AG08396 (cell line): ENCODE results near the gene BAIAP3.
"Not testable (repeated sequence)": the region's sequence is repeated elsewhere in the genome, so short reads cannot be mapped to it uniquely, and the experiment has no call there.

ENCODE experiments used
- DNase-seq: peaks from one replicate; pipeline ENCODE4 v3.0.0; 2012; ENCODE audit warnings: low spot score, mixed read lengths

BAIAP3 gene

GRCh38 chr16:1316033-1316405, 17.4 kb upstream of the BAIAP3 start:
- DNase-seq, result no peak

GRCh38 chr16:1317479-1318267, 15.8 kb upstream of the BAIAP3 start:
- no peak for DNase-seq

- DNase-seq, result no peak
Measured at GRCh38 chr16:1318268-1318545, 15.2 kb upstream of the BAIAP3 start.

GRCh38 chr16:1319041-1319440, 14.4 kb upstream of the BAIAP3 start:
- DNase-seq, result no peak

- DNase-seq, result no peak
Measured at GRCh38 chr16:1320097-1320496, 13.3 kb upstream of the BAIAP3 start.

GRCh38 chr16:1320658-1321240, 12.7 kb upstream of the BAIAP3 start:
- DNase-seq, result no peak

GRCh38 chr16:1322407-1322806, 11.0 kb upstream of the BAIAP3 start:
- DNase-seq, result no peak

- peak; percentile 55 for DNase-seq
Measured at GRCh38 chr16:1323296-1324239, 9.9 kb upstream of the BAIAP3 start.

GRCh38 chr16:1324286-1324826, 9.1 kb upstream of the BAIAP3 start:
- no peak for DNase-seq

GRCh38 chr16:1325261-1325660, 8.2 kb upstream of the BAIAP3 start:
- DNase-seq, result no peak

- no peak for DNase-seq
Measured at GRCh38 chr16:1325673-1326371, 7.6 kb upstream of the BAIAP3 start.

- no peak for DNase-seq
Measured at GRCh38 chr16:1326391-1326790, 7.1 kb upstream of the BAIAP3 start.

GRCh38 chr16:1326946-1327618, 6.4 kb upstream of the BAIAP3 start:
- no peak for DNase-seq

- DNase-seq, result no peak
Measured at GRCh38 chr16:1327619-1327947, 5.9 kb upstream of the BAIAP3 start.

GRCh38 chr16:1328136-1328535, 5.3 kb upstream of the BAIAP3 start:
- not testable (repeated sequence) for DNase-seq

GRCh38 chr16:1328961-1329360, 4.5 kb upstream of the BAIAP3 start:
- DNase-seq, result not testable (repeated sequence)

- DNase-seq, result no peak
Measured at GRCh38 chr16:1330260-1330914, 3.1 kb upstream of the BAIAP3 start.

GRCh38 chr16:1330931-1331711, 2.3 kb upstream of the BAIAP3 start:
- no peak for DNase-seq

- peak; percentile 82 for DNase-seq
Measured at GRCh38 chr16:1331712-1332617, 1.5 kb upstream of the BAIAP3 start.
